H1 (cell line): Measurements from ENCODE around the gene CPT2.

Experiments used
- CEBPB ChIP-seq: IDR thresholded peaks from 2 replicates; pipeline ENCODE4 v1.6.1; 2012; ENCODE audit warnings: low read depth, low read length
- CTCF ChIP-seq, 3 experiments: IDR thresholded peaks; 1 replicate in 2 of 3; 2 replicates in 1 of 3; pipeline versions ENCODE4 v1.5.1 to v1.6.1; 2011; ENCODE audit warnings: low read length in 3 of 3, mild to moderate bottlenecking in 3 of 3, inconsistent platforms in 2 of 3, low read depth in 1 of 3, moderate library complexity in 1 of 3; ENCODE audit not compliant: insufficient read depth in 1 of 3; ENCODE audit errors: control extremely low read depth in 1 of 3
- NANOG ChIP-seq: IDR thresholded peaks from 2 replicates; pipeline ENCODE4 v1.6.1; 2011; ENCODE audit warnings: low read length, low read depth, mild to moderate bottlenecking, inconsistent platforms; ENCODE audit not compliant: insufficient read depth, poor library complexity, severe bottlenecking
- POLR2A ChIP-seq, 2 experiments: IDR thresholded peaks; 1 replicate in 1 of 2; 2 replicates in 1 of 2; pipeline ENCODE4 v1.6.1; 2011; ENCODE audit warnings: low read depth in 2 of 2, low read length in 2 of 2, mild to moderate bottlenecking in 2 of 2; ENCODE audit errors: control extremely low read depth in 1 of 2
- SIN3A ChIP-seq, 2 experiments: IDR thresholded peaks in 1 of 2; conservative IDR thresholded peaks in 1 of 2; 2 replicates each; pipeline ENCODE4 v1.6.1; 2011 to 2012; ENCODE audit warnings: low read length in 2 of 2, improper control_type of control experiment in 1 of 2, low read depth in 1 of 2, mild to moderate bottlenecking in 1 of 2
- SP1 ChIP-seq: IDR thresholded peaks from 2 replicates; pipeline ENCODE4 v1.6.1; 2011; ENCODE audit warnings: low read depth, low read length

- TF ChIP-seq NANOG: no peak
- no peak for TF ChIP-seq CTCF (IDR thresholded peaks at IDR 0.05; ENCODE audit: control extremely low read depth in 1 of 3, insufficient read depth in 1 of 3, low read depth in 1 of 3, low read length in 3 of 3)
- TF ChIP-seq POLR2A (IDR thresholded peaks at IDR 0.05; ENCODE audit: control extremely low read depth in 1 of 2, low read depth in 2 of 2, low read length in 2 of 2): no peak
- no peak for TF ChIP-seq SP1
- TF ChIP-seq CEBPB: no peak
- TF ChIP-seq SIN3A (conservative IDR thresholded peaks at IDR 0.05 in 1 of 2, IDR thresholded peaks at IDR 0.05 in 1 of 2; ENCODE audit: low read depth in 1 of 2, low read length in 2 of 2): no peak
Observed at GRCh38 chr1:53220962-53221286, 24.3 kb downstream of the CPT2 start.
